WTC11 (cell line): ENCODE data around the gene CLEC16A. TPM values are rescaled to one million over a fixed set of nuclear protein-coding genes. Genes with fewer than 3 reads are reported as not detected.

Experiments
- ATAC-seq: fragments of 200-7000 bp; cut with Tn5 transposase; 2 replicates; pipeline ENCODE4 v1.10.0; 2021; ENCODE audit warnings: mild to moderate bottlenecking, moderate library complexity
- CTCF ChIA-PET: fragments of 300-600 bp; sonication (Branson Sonifier 250); formaldehyde crosslinking; loops from one replicate; lab custom pipeline; 2021; ENCODE audit warnings: antibody characterized with exemption; lab: Charles Lee
- POLR2A ChIA-PET: fragments of 350-600 bp; sonication (Branson Sonifier 250); formaldehyde crosslinking; loops from one replicate; lab custom pipeline; 2021; ENCODE audit warnings: antibody characterized with exemption; lab: Charles Lee
- DNase-seq: peaks from one replicate; pipeline ENCODE4 v3.0.0; 2021; ENCODE audit warnings: low spot score
- H3K27ac Mint-ChIP-seq: 2 replicates; pipeline ENCODE4 v1.8.0; 2021; ENCODE audit warnings: mixed read lengths
- H3K27me3 Mint-ChIP-seq: 2 replicates; pipeline ENCODE4 v1.8.0; 2021; ENCODE audit warnings: low read depth, mild to moderate bottlenecking, moderate library complexity, mixed read lengths
- H3K36me3 Mint-ChIP-seq: 2 replicates; pipeline ENCODE4 v1.8.0; 2021; ENCODE audit warnings: mixed read lengths
- H3K4me1 Mint-ChIP-seq: 2 replicates; pipeline ENCODE4 v1.8.0; 2022; ENCODE audit warnings: mixed read lengths
- H3K4me3 Mint-ChIP-seq: 2 replicates; pipeline ENCODE4 v1.8.0; 2021; ENCODE audit warnings: mild to moderate bottlenecking, moderate library complexity, mixed read lengths
- H3K9me3 Mint-ChIP-seq: 2 replicates; pipeline ENCODE4 v1.8.0; 2021; ENCODE audit warnings: mixed read lengths
- ATF1 ChIP-seq: sonication (generic); formaldehyde crosslinking; IDR thresholded peaks from 2 replicates; pipeline ENCODE4 v1.8.1; 2023; ENCODE audit warnings: mild to moderate bottlenecking, moderate library complexity, missing genetic modification reagents
- ATF2 ChIP-seq: sonication (generic); formaldehyde crosslinking; IDR thresholded peaks from 2 replicates; pipeline ENCODE4 v1.8.1; 2022; ENCODE audit warnings: low read depth, missing genetic modification reagents, borderline replicate concordance
- CBFB ChIP-seq: sonication (generic); formaldehyde crosslinking; IDR thresholded peaks from 2 replicates; pipeline ENCODE4 v1.8.1; 2022; ENCODE audit warnings: mild to moderate bottlenecking, low read depth, missing genetic modification reagents
- CTCF ChIP-seq: fragments of 200-600 bp; IDR thresholded peaks from 2 replicates; pipeline ENCODE4 v1.8.0; 2022; ENCODE audit warnings: antibody characterized with exemption
- E2F5 ChIP-seq: sonication (generic); formaldehyde crosslinking; IDR thresholded peaks from 2 replicates; pipeline ENCODE4 v1.8.1; 2022; ENCODE audit warnings: mild to moderate bottlenecking, moderate library complexity, missing genetic modification reagents
- FOXP1 ChIP-seq: sonication (generic); formaldehyde crosslinking; IDR thresholded peaks from 2 replicates; pipeline ENCODE4 v1.8.0; 2022; ENCODE audit warnings: missing genetic modification reagents, mild to moderate bottlenecking, moderate library complexity, borderline replicate concordance
- GRHL2 ChIP-seq: fragments of 250-450 bp; sonication (Bioruptor Pico); IDR thresholded peaks from 2 replicates; pipeline ENCODE4 v1.8.0; 2022; ENCODE audit warnings: mild to moderate bottlenecking, moderate library complexity; ENCODE audit not compliant: insufficient replicate concordance, severe bottlenecking
- IRF2 ChIP-seq: sonication (generic); formaldehyde crosslinking; IDR thresholded peaks from 2 replicates; pipeline ENCODE4 v1.8.0; 2022; ENCODE audit warnings: low read depth, missing genetic modification reagents, borderline replicate concordance
- JUN ChIP-seq: sonication (generic); formaldehyde crosslinking; IDR thresholded peaks from 2 replicates; pipeline ENCODE4 v1.8.0; 2023; ENCODE audit warnings: mild to moderate bottlenecking, missing genetic modification reagents
- MYBL2 ChIP-seq: sonication (generic); formaldehyde crosslinking; IDR thresholded peaks from 2 replicates; pipeline ENCODE4 v1.8.1; 2023; ENCODE audit warnings: mild to moderate bottlenecking, moderate library complexity, missing genetic modification reagents
- NFATC4 ChIP-seq: fragments of 250-450 bp; sonication (Bioruptor Pico); IDR thresholded peaks from 2 replicates; pipeline ENCODE4 v1.9.0; 2021; ENCODE audit warnings: mild to moderate bottlenecking
- NR2C2 ChIP-seq: sonication (generic); formaldehyde crosslinking; IDR thresholded peaks from 2 replicates; pipeline ENCODE4 v1.8.0; 2022; ENCODE audit warnings: mild to moderate bottlenecking, missing genetic modification reagents
- NR3C1 ChIP-seq: sonication (generic); formaldehyde crosslinking; conservative IDR thresholded peaks from 2 replicates; pipeline ENCODE4 v1.8.1; 2023; ENCODE audit warnings: low read depth, mild to moderate bottlenecking, missing genetic modification reagents
- PRRX2 ChIP-seq: fragments of 250-450 bp; sonication (Bioruptor Pico); IDR thresholded peaks from 2 replicates; pipeline ENCODE4 v1.8.0; 2021; ENCODE audit warnings: mild to moderate bottlenecking
- SMAD3 ChIP-seq: sonication (generic); formaldehyde crosslinking; IDR thresholded peaks from 2 replicates; pipeline ENCODE4 v1.8.0; 2022; ENCODE audit warnings: missing genetic modification reagents, mild to moderate bottlenecking, borderline replicate concordance
- SOX15 ChIP-seq: fragments of 250-450 bp; sonication (Bioruptor Pico); IDR thresholded peaks from 2 replicates; pipeline ENCODE4 v1.9.0; 2021; ENCODE audit warnings: mild to moderate bottlenecking
- SP1 ChIP-seq: sonication (generic); formaldehyde crosslinking; conservative IDR thresholded peaks from 2 replicates; pipeline ENCODE4 v1.8.1; 2022; ENCODE audit warnings: missing genetic modification reagents
- TP53 ChIP-seq: sonication (generic); formaldehyde crosslinking; IDR thresholded peaks from 2 replicates; pipeline ENCODE4 v1.8.1; 2023; ENCODE audit warnings: mild to moderate bottlenecking, missing genetic modification reagents
- USF1 ChIP-seq: sonication (generic); formaldehyde crosslinking; IDR thresholded peaks from 2 replicates; pipeline ENCODE4 v1.8.0; 2022; ENCODE audit warnings: mild to moderate bottlenecking, missing genetic modification reagents
- USF2 ChIP-seq: sonication (generic); formaldehyde crosslinking; IDR thresholded peaks from 2 replicates; pipeline ENCODE4 v1.8.1; 2023; ENCODE audit warnings: mild to moderate bottlenecking, missing genetic modification reagents, moderate library complexity
- ZNF232 ChIP-seq: sonication (generic); formaldehyde crosslinking; IDR thresholded peaks from 2 replicates; pipeline ENCODE4 v1.8.0; 2022; ENCODE audit warnings: mild to moderate bottlenecking, missing genetic modification reagents
- ZNF263 ChIP-seq: sonication (generic); formaldehyde crosslinking; IDR thresholded peaks from 2 replicates; pipeline ENCODE4 v1.8.1; 2022; ENCODE audit warnings: low read depth, mild to moderate bottlenecking, moderate library complexity, missing genetic modification reagents
- ZSCAN18 ChIP-seq: fragments of 250-450 bp; sonication (Bioruptor Pico); IDR thresholded peaks from 2 replicates; pipeline ENCODE4 v2.1.2; 2022; ENCODE audit warnings: mild to moderate bottlenecking, moderate library complexity
- total RNA-seq: library from RNA; stranded (reverse); gene quantifications from 3 replicates; pipeline ENCODE4 v1.2.3, GENCODE V29; 2021

Gene CLEC16A
- total RNA-seq, 1 experiment from 2014 or later: 14.4 TPM

- H3K4me3 Mint-ChIP-seq: no peak overlapping the region
- no peak for ATAC-seq
Observed at GRCh38 chr16:11078812-11079459, 134.6 kb downstream of the CLEC16A start.

GRCh38 chr16:11079652-11080187, 135.4 kb downstream of the CLEC16A start:
- Mint-ChIP-seq H3K4me3 (no peak overlapping the region), H3K9me3 (no peaks in the 10 kb centered on the region), H3K4me1 (peaks cover 10% of the 10 kb centered on the region), H3K27me3 (no peaks in the 10 kb centered on the region), H3K36me3 (no peaks in the 10 kb centered on the region), H3K27ac (peak overlapping the region; percentile 37; the same call in 1 of the 2 replicates)
- DNase-seq (no peak), ATAC-seq (no peak)
- CTCF ChIA-PET: no interaction called here
- POLR2A ChIA-PET: no interaction called here
- TF ChIP-seq NR2C2 (CRISPR knock-in tag): no peak
- TF ChIP-seq CBFB (CRISPR knock-in tag): no peak
- no peak for TF ChIP-seq TP53
- no peak for TF ChIP-seq NR3C1 (CRISPR knock-in tag)
- no peak for TF ChIP-seq SP1 (CRISPR knock-in tag)
- TF ChIP-seq SMAD3 (CRISPR knock-in tag): no peak
- no peak for TF ChIP-seq USF1
- TF ChIP-seq MYBL2 (CRISPR knock-in tag): no peak
- no peak for TF ChIP-seq CTCF
- TF ChIP-seq PRRX2 (CRISPR knock-in tag): no peak
- no peak for TF ChIP-seq ZSCAN18 (CRISPR knock-in tag)
- TF ChIP-seq ATF2: no peak

More at GRCh38 chr16:11078812-11079459, 134.6 kb downstream of the CLEC16A start:
- Mint-ChIP-seq H3K27me3 (no peaks in the 10 kb centered on the region), H3K27ac (no peak overlapping the region), H3K36me3 (no peaks in the 10 kb centered on the region), H3K9me3 (no peaks in the 10 kb centered on the region), H3K4me1 (peaks cover 12% of the 10 kb centered on the region)
- POLR2A ChIA-PET: no interaction called here
- no peak for DNase-seq
- CTCF ChIA-PET: interaction anchor here (0.7 kb wide), 1 partner anchor 293 kb away, joined by 3 read pairs; no protein-coding TSS in a partner anchor
- TF ChIP-seq CBFB (CRISPR knock-in tag) (no peak), ZNF263 (no peak), SOX15 (CRISPR knock-in tag) (no peak), USF2 (no peak), NR2C2 (CRISPR knock-in tag) (no peak)

GRCh38 chr16:11080327-11080967, 136.1 kb downstream of the CLEC16A start:
- Mint-ChIP-seq H3K9me3 (no peaks in the 10 kb centered on the region), H3K27me3 (no peaks in the 10 kb centered on the region), H3K36me3 (no peaks in the 10 kb centered on the region), H3K4me3 (no peak overlapping the region), H3K27ac (no peak overlapping the region), H3K4me1 (peaks cover 10% of the 10 kb centered on the region)
- no peak for TF ChIP-seq FOXP1
- no peak for TF ChIP-seq NFATC4 (CRISPR knock-in tag)
- no peak for TF ChIP-seq JUN
- TF ChIP-seq NR2C2 (CRISPR knock-in tag): no peak
- no peak for TF ChIP-seq E2F5 (CRISPR knock-in tag)
- no peak for TF ChIP-seq ZNF232 (CRISPR knock-in tag)
- no peak for TF ChIP-seq GRHL2 (CRISPR knock-in tag)
- no peak for TF ChIP-seq IRF2
- TF ChIP-seq ATF1 (CRISPR knock-in tag): no peak
- no peak for TF ChIP-seq USF1
- ATAC-seq (no peak), DNase-seq (no peak)
- ChIA-PET CTCF (no interaction called here), POLR2A (no interaction called here)
